AG04449 (cell line): ENCODE measurements around the gene RGS12.

Experiments
- CTCF ChIA-PET: fragments of 350-600 bp; formaldehyde crosslinking; extraction: SDS; loops from one replicate; lab custom pipeline; 2021; ENCODE audit warnings: antibody characterized with exemption; lab: Yijun Ruan, JAX
- POLR2A ChIA-PET: fragments of 400-600, 350-600 bp; formaldehyde crosslinking; extraction: SDS; loops from one replicate; lab custom pipeline; 2020; ENCODE audit warnings: antibody characterized with exemption, inconsistent platforms; lab: Yijun Ruan, JAX
- DNase-seq: peaks from one replicate; pipeline ENCODE4 v3.0.0-alpha.2; 2010; ENCODE audit warnings: low read depth, low spot score
- H3K4me3 ChIP-seq: 2 replicates; pipeline ENCODE4 v1.5.1; 2011; ENCODE audit warnings: low read depth, mild to moderate bottlenecking, control low read depth, low read length
- CTCF ChIP-seq: IDR thresholded peaks from one replicate; pipeline ENCODE4 v1.5.1; 2011; ENCODE audit warnings: mild to moderate bottlenecking, moderate library complexity, low read length, control low read depth, inconsistent platforms; ENCODE audit not compliant: insufficient read depth; ENCODE audit errors: missing control alignments

The RGS12 gene

GRCh38 chr4:3317011-3317655 is 24.3 kb downstream of the RGS12 start:
- no peak overlapping the region for H3K4me3 ChIP-seq
- DNase-seq: no peak
- POLR2A ChIA-PET: no interaction called here
- CTCF ChIA-PET: interaction anchor here (1.1 kb wide), 1 partner anchor 164 kb away, joined by 3 read pairs; no protein-coding TSS in a partner anchor
- TF ChIP-seq CTCF: no peak

GRCh38 chr4:3317656-3318211 is 24.9 kb downstream of the RGS12 start:
- ChIA-PET CTCF (interaction anchor here (1.2 to 1.5 kb wide), 2 partner anchors 10 to 28 kb away, joined by 4 to 5 read pairs; no protein-coding TSS in a partner anchor), POLR2A (no interaction called here)
- DNase-seq: no peak
- H3K4me3 ChIP-seq: no peak overlapping the region
- TF ChIP-seq CTCF: no peak

- ChIA-PET POLR2A (no interaction called here), CTCF (interaction anchor here (0.8 to 1.5 kb wide), 4 partner anchors 10 to 27 kb away, joined by 3 to 5 read pairs (median 4); no protein-coding TSS in a partner anchor)
- DNase-seq: no peak
- no peak overlapping the region for H3K4me3 ChIP-seq
- TF ChIP-seq CTCF: no peak
These were observed 25.8 kb downstream of the RGS12 start for GRCh38 chr4:3318561-3319021.

GRCh38 chr4:3320361-3321023 is 27.7 kb downstream of the RGS12 start:
- CTCF ChIA-PET: interaction anchor here (1.6 kb wide), 1 partner anchor 25 kb away, joined by 4 read pairs; no protein-coding TSS in a partner anchor
- TF ChIP-seq CTCF: no peak
- H3K4me3 ChIP-seq: no peak overlapping the region
- POLR2A ChIA-PET: no interaction called here
- no peak for DNase-seq

- ChIA-PET CTCF (interaction anchor here (1.0 to 1.6 kb wide), 4 partner anchors 12 to 159 kb away, joined by 3 to 4 read pairs (median 4); no protein-coding TSS in a partner anchor), POLR2A (no interaction called here)
- no peak for DNase-seq
- TF ChIP-seq CTCF: no peak
- no peak overlapping the region for H3K4me3 ChIP-seq
These were observed 28.6 kb downstream of the RGS12 start for GRCh38 chr4:3321295-3321889.
